WERI-Rb-1 (cell line): ENCODE results near the gene VSIG4.

ENCODE experiments used
- DNase-seq: peaks from one replicate; pipeline ENCODE4 v3.0.0-alpha.2; 2020
- H3K27ac ChIP-seq: fragments of 250-450 bp; sonication (Bioruptor Pico); 2 replicates; pipeline ENCODE4 v1.5.1; 2020; ENCODE audit warnings: mild to moderate bottlenecking, moderate library complexity
- H3K27me3 ChIP-seq: fragments of 250-450 bp; sonication (Bioruptor Pico); 2 replicates; pipeline ENCODE4 v1.5.1; 2021; ENCODE audit warnings: mild to moderate bottlenecking, low read depth, moderate library complexity; ENCODE audit not compliant: insufficient read depth, severe bottlenecking
- H3K36me3 ChIP-seq: fragments of 250-450 bp; sonication (Bioruptor Pico); 2 replicates; pipeline ENCODE4 v1.5.1; 2020; ENCODE audit warnings: mild to moderate bottlenecking, moderate library complexity
- H3K4me3 ChIP-seq: 2 replicates; pipeline ENCODE4 v1.5.1; 2011; ENCODE audit warnings: low read depth, mild to moderate bottlenecking, control low read depth, low read length
- H3K9me3 ChIP-seq: fragments of 250-450 bp; sonication (Bioruptor Pico); 2 replicates; pipeline ENCODE4 v1.5.1; 2021; ENCODE audit warnings: mild to moderate bottlenecking, moderate library complexity; ENCODE audit not compliant: severe bottlenecking
- CTCF ChIP-seq: IDR thresholded peaks from 2 replicates; pipeline ENCODE4 v1.5.1; 2011; ENCODE audit warnings: low read depth, mild to moderate bottlenecking, control low read depth, inconsistent platforms, low read length

The VSIG4 gene

GRCh38 chrX:66004928-66005829 is 34.7 kb downstream of the VSIG4 start:
- H3K9me3 ChIP-seq = no peaks in the 10 kb centered on the region
- TF ChIP-seq CTCF = no peak
- no peaks in the 10 kb centered on the region for H3K36me3 ChIP-seq
- H3K27me3 ChIP-seq = peaks cover 11% of the 10 kb centered on the region
- DNase-seq = no peak
- H3K4me3 ChIP-seq = no peak overlapping the region
- H3K27ac ChIP-seq = no peak overlapping the region

GRCh38 chrX:66002824-66003680 is 36.8 kb downstream of the VSIG4 start:
- Histone ChIP-seq H3K9me3 (no peaks in the 10 kb centered on the region), H3K36me3 (no peaks in the 10 kb centered on the region), H3K27ac (no peak overlapping the region), H3K27me3 (no peaks in the 10 kb centered on the region), H3K4me3 (no peak overlapping the region)
- DNase-seq = no peak
- TF ChIP-seq CTCF = no peak

GRCh38 chrX:66001596-66001995 is 38.3 kb downstream of the VSIG4 start:
- H3K9me3 ChIP-seq = no peaks in the 10 kb centered on the region
- TF ChIP-seq CTCF = no peak
- peaks cover 1% of the 10 kb centered on the region for H3K27me3 ChIP-seq
- no peak overlapping the region for H3K27ac ChIP-seq
- no peak for DNase-seq
- no peak overlapping the region for H3K4me3 ChIP-seq
- no peaks in the 10 kb centered on the region for H3K36me3 ChIP-seq

GRCh38 chrX:66000628-66001272 is 39.1 kb downstream of the VSIG4 start:
- Histone ChIP-seq H3K27me3 (peaks cover 4% of the 10 kb centered on the region), H3K9me3 (no peaks in the 10 kb centered on the region), H3K36me3 (no peaks in the 10 kb centered on the region), H3K27ac (no peak overlapping the region), H3K4me3 (no peak overlapping the region)
- no peak for TF ChIP-seq CTCF
- DNase-seq = no peak

GRCh38 chrX:66000178-66000577 is 39.7 kb downstream of the VSIG4 start:
- H3K9me3 ChIP-seq = no peaks in the 10 kb centered on the region
- H3K4me3 ChIP-seq = no peak overlapping the region
- H3K27ac ChIP-seq = no peak overlapping the region
- peaks cover 4% of the 10 kb centered on the region for H3K27me3 ChIP-seq
- no peaks in the 10 kb centered on the region for H3K36me3 ChIP-seq
- TF ChIP-seq CTCF = no peak
- DNase-seq = no peak
